Activated gamma-delta T cell treated with Interleukin-2 at 50 U/mL for 16 hours (primary cell): ENCODE measurements around the gene CKMT2.

ENCODE experiments used
- DNase-seq: peaks from one replicate; pipeline ENCODE4 v3.0.0-alpha.2; 2020

CKMT2 gene

GRCh38 chr5:81313278-81313677 lies 80.2 kb downstream of the CKMT2 start:
- DNase-seq: no peak

- no peak for DNase-seq
Measured at GRCh38 chr5:81313686-81314085, 80.6 kb downstream of the CKMT2 start.

GRCh38 chr5:81314581-81314980 lies 81.5 kb downstream of the CKMT2 start:
- no peak for DNase-seq

- no peak for DNase-seq
Measured at GRCh38 chr5:81315336-81315735, 82.2 kb downstream of the CKMT2 start.

DNA sequence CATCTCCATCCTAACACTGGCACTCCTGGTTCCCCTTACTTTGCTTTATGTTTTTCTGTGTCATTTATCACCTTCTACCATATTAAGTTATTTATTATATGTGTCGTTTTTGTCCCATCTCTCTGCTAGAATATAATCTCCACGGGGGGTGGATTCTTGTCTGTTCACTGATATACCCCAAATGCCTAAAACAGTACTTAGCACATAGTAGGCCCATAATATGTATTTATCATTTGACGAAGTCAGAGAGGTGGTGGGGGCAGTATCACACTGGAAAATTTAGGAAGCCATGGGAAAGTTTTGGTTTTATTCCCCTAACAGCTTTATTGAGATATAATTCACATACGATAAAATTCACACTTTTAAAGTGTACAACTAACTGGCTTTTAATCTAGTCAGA lies 82.7 kb downstream of the CKMT2 start:
- DNase-seq: no peak
